Esophagus squamous epithelium (tissue), 5 donors: ENCODE measurements around the gene STT3B. TPM values are rescaled to one million over a fixed set of nuclear protein-coding genes. Genes with fewer than 3 reads are reported as not detected.

Experiments used
- DNase-seq: peaks from one replicate; lab custom pipeline; 2025; lab: John Stamatoyannopoulos, UW
- H3K27ac ChIP-seq, 4 donors: fragments of 200-600 bp; sonication (generic); one replicate each; pipeline ENCODE4 v1.5.1; 2016 to 2019; ENCODE audit warnings: mild to moderate bottlenecking in 1 of 4
- H3K27me3 ChIP-seq, 4 donors: fragments of 200-600 bp; sonication (generic); 1 replicate in 3 of 4; 2 replicates in 1 of 4; pipeline versions ENCODE4 v1.5.1 to v1.6.0; 2017 to 2021; ENCODE audit warnings: antibody characterized with exemption in 1 of 4
- H3K36me3 ChIP-seq, 3 donors: fragments of 200-600 bp; sonication (generic); one replicate each; pipeline ENCODE4 v1.5.1; 2016 to 2019
- H3K4me1 ChIP-seq, 3 donors: fragments of 200-600 bp; sonication (generic); one replicate each; pipeline ENCODE4 v1.5.1; 2017 to 2019
- H3K4me3 ChIP-seq, 4 donors: fragments of 200-600 bp; sonication (generic); 1 replicate in 3 of 4; 2 replicates in 1 of 4; pipeline ENCODE4 v1.5.1; 2016 to 2019; ENCODE audit warnings: mild to moderate bottlenecking in 2 of 4, moderate library complexity in 1 of 4
- H3K9me3 ChIP-seq, 3 donors: fragments of 200-600 bp; sonication (generic); one replicate each; pipeline ENCODE4 v1.5.1; 2016 to 2019
- POLR2A ChIP-seq, 4 donors: fragments of 450-650 bp; IDR thresholded peaks; one replicate each; pipeline ENCODE4 v1.6.1; 2017; ENCODE audit warnings: antibody characterized with exemption in 4 of 4, mild to moderate bottlenecking in 4 of 4, moderate library complexity in 3 of 4
- WGBS, 2 donors: methylation state at CpG; one replicate each; pipeline ENCODE4 v1.1.5; 2018; 5-methylcytosine and 5-hydroxymethylcytosine counted together
- intact Hi-C: fragments of 100-400 bp; cut with DNase I; formaldehyde crosslinking; loops from one replicate; pipeline ENCODE4 v1.15.0; 2022
- total RNA-seq, 4 donors: library from RNA; depleted of rRNA; stranded (reverse); fragments of >200 nt; gene quantifications; one replicate each; pipeline ENCODE4 v1.1.0, GENCODE V29; 2016
- TF ChIP-seq, protein P1 (sequence below), 6 experiments: fragments of 450-650 bp in 4 of 6; fragments of 200-600 bp in 2 of 6; sonication (generic) in 2 of 6; IDR thresholded peaks; one replicate each; pipeline ENCODE4 v1.5.1; 2016 to 2019; ENCODE audit warnings: antibody characterized with exemption in 6 of 6, mild to moderate bottlenecking in 4 of 6, moderate library complexity in 4 of 6
- donor health status: DM: yes; HTN: yes; CAD: no.

STT3B gene
- total RNA-seq, 4 donors from 2014 or later, result 82.1 to 123 (median 93.5) TPM

DNA sequence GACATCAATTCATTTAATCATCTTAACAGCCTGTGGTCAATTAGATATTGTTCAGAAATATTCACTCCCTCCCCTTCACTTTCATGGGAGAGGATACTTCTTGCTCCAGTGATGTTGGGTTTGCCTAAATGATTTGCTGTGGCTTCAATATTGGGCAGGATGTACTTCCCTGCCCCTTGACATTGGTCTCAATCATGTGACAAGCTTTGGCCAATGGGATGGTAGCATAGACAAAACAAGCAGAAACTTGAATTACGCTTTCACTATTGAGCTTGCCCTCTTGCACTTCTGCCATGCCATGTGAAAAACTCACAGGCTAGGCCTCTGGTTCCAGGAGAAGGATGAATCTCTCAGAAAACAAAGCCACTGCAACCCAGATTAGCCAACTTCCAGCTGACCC is 42.2 kb upstream of the STT3B start:
- intact Hi-C loops, result no loop called here
- TF ChIP-seq, protein P1, sequence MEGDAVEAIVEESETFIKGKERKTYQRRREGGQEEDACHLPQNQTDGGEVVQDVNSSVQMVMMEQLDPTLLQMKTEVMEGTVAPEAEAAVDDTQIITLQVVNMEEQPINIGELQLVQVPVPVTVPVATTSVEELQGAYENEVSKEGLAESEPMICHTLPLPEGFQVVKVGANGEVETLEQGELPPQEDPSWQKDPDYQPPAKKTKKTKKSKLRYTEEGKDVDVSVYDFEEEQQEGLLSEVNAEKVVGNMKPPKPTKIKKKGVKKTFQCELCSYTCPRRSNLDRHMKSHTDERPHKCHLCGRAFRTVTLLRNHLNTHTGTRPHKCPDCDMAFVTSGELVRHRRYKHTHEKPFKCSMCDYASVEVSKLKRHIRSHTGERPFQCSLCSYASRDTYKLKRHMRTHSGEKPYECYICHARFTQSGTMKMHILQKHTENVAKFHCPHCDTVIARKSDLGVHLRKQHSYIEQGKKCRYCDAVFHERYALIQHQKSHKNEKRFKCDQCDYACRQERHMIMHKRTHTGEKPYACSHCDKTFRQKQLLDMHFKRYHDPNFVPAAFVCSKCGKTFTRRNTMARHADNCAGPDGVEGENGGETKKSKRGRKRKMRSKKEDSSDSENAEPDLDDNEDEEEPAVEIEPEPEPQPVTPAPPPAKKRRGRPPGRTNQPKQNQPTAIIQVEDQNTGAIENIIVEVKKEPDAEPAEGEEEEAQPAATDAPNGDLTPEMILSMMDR (IDR thresholded peaks at IDR 0.05), result no peak
- no peak for TF ChIP-seq POLR2A (IDR thresholded peaks at IDR 0.05)

DNA sequence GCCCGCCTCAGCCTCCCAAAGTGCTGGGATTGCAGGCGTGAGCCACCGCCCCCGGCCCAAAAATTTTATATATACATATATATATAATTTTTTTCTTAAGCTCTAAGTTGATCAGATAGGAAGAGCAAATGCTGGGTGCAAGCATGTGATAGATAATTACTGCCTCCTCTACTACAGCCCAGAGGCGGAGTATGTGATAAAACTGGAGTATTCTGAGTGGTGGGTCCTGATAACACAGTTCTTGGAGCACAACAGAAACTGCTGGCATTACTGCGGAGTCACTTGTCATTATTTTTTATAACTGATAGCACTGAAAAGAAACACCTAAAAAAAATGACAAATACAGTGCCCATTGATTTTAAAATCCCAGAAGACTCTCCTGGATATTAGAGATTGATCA is 41.1 kb upstream of the STT3B start:
- Histone ChIP-seq H3K9me3 (peaks cover 0 to 16% (median 6%) of the 10 kb centered on the region in 3 donors), H3K27me3 (no peaks in the 10 kb centered on the region), H3K27ac (no peak overlapping the region), H3K4me1 (no peaks in the 10 kb centered on the region), H3K4me3 (no peak overlapping the region), H3K36me3 (no peaks in the 10 kb centered on the region)
- TF ChIP-seq, protein P1 (IDR thresholded peaks at IDR 0.05), result no peak
- TF ChIP-seq POLR2A (IDR thresholded peaks at IDR 0.05), result no peak
- 94 to 97% methylated on average over 3 to 5 of the region's 6 CpGs for WGBS, 2 donors
- no peak for DNase-seq
- intact Hi-C loops, result no loop called here

More for the DNA sequence above, 42.2 kb upstream of the STT3B start:
- Histone ChIP-seq H3K27me3 (no peaks in the 10 kb centered on the region), H3K9me3 (peaks cover 0 to 16% (median 6%) of the 10 kb centered on the region in 3 donors), H3K4me1 (no peaks in the 10 kb centered on the region), H3K36me3 (no peaks in the 10 kb centered on the region), H3K4me3 (no peak overlapping the region), H3K27ac (no peak overlapping the region)
- DNase-seq, result no peak
- WGBS, 2 donors, result 90% methylated on average over 1 of the region's 1 CpG; no CpG with 5 or more reads in 1 of the 2 donors

DNA sequence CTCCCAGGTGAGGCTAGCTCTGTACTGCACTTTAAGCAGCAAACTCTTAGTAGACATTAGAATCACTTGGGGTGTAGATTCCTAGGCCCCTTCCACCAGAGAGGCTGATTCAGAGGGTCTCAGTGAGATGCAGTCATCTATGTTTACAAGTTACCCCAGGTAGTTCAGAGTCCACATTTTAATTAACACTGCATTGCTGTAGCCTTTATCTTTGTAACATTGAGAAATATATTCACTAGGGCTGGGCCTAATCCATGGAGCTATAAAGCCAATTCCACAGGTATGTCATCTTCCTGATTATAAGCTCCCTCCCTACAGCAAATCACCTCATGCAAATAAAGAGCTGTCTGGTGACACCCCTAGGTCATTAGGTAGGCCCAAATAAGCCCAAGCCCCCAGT is 39.6 kb upstream of the STT3B start:
- Histone ChIP-seq H3K27ac (no peak overlapping the region), H3K27me3 (no peaks in the 10 kb centered on the region), H3K36me3 (no peaks in the 10 kb centered on the region), H3K4me3 (no peak overlapping the region), H3K4me1 (no peaks in the 10 kb centered on the region), H3K9me3 (peaks cover 0 to 16% (median 6%) of the 10 kb centered on the region in 3 donors)
- TF ChIP-seq, protein P1 (IDR thresholded peaks at IDR 0.05), result no peak
- no peak for TF ChIP-seq POLR2A (IDR thresholded peaks at IDR 0.05)
- intact Hi-C loops, result no loop called here
- no peak for DNase-seq

DNA sequence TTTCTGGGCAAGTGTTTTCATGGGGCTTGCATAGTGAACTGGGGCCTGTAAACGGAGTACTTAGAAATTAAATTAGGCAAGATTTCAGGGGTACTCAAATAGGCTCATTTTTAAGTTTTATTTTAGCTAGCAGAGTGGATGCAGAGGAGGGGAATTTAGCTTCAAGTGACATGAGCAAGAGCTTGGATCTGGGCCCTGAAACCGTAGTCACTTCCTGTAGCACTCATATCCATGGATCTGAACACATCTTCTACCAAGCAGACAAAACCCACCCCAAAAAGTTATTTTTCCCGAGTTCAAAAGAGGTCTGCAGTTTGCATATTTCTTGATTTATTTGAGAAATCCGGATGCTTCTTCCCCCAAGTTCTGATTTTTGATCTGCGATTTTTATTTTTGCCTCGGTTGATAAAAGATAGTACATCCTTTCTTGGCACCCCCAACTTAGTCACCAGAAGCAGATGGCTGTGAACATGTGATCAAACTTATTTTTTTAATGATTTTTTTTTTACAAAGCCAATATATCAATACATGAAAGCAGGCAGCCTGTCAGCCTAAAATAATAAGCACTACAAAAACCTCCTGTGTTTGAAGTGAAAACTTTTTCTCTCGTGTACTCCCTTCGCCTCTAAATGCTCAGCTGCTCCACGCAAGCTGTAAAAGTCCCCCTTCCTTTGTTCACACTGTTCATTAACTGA is 36.6 kb upstream of the STT3B start:
- no peak for TF ChIP-seq POLR2A (IDR thresholded peaks at IDR 0.05)
- TF ChIP-seq, protein P1 (IDR thresholded peaks at IDR 0.05), result no peak
- WGBS, 2 donors, result 74 to 78% methylated on average over 9 of the region's 9 CpGs
- no peak for DNase-seq
- H3K36me3 ChIP-seq, result no peaks in the 10 kb centered on the region
- no peak overlapping the region for H3K4me3 ChIP-seq
- no peak overlapping the region for H3K27ac ChIP-seq
- intact Hi-C loops, result no loop called here
- no peaks in the 10 kb centered on the region for H3K4me1 ChIP-seq
- H3K27me3 ChIP-seq, result no peaks in the 10 kb centered on the region
- H3K9me3 ChIP-seq, result peaks cover 0 to 9% (median 0%) of the 10 kb centered on the region in 3 donors

DNA sequence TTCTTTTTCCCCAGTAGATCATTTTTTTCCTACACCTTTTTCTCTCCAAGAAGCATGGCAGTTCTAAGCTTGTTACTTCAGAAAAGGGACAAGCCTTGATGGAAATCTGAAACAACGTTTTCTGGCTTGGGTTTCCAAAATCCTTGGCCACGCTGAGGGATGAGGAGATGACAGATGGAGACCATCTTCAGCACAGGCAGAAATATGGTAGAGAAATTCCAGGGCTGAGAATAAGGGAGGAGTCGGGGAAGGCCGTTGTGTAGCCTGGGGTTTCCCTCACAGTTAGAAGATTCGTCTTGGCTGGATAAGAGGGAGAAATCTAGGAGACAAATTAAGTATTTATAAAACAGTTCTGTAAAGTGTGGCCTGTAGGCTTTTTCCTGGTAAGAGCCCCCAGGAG is 33.9 kb upstream of the STT3B start:
- no peak for DNase-seq
- H3K9me3 ChIP-seq, result no peaks in the 10 kb centered on the region
- TF ChIP-seq, protein P1 (IDR thresholded peaks at IDR 0.05), result no peak
- no peak for TF ChIP-seq POLR2A (IDR thresholded peaks at IDR 0.05)
- H3K4me3 ChIP-seq, result no peak overlapping the region
- no peaks in the 10 kb centered on the region for H3K4me1 ChIP-seq
- no peaks in the 10 kb centered on the region for H3K27me3 ChIP-seq
- H3K36me3 ChIP-seq, result no peaks in the 10 kb centered on the region
- intact Hi-C loops, result no loop called here
- WGBS, 2 donors, result 59 to 65% methylated on average over 5 of the region's 5 CpGs
- no peak overlapping the region for H3K27ac ChIP-seq
